GM12801 (cell line): ENCODE measurements around the gene TMEM41A.

Source experiments
- TF ChIP-seq, protein P1 (sequence below): IDR thresholded peaks from one replicate; pipeline ENCODE4 v1.5.1; 2011; ENCODE audit warnings: control low read depth; ENCODE audit not compliant: insufficient read length; ENCODE audit errors: extremely low read depth

Gene TMEM41A

DNA sequence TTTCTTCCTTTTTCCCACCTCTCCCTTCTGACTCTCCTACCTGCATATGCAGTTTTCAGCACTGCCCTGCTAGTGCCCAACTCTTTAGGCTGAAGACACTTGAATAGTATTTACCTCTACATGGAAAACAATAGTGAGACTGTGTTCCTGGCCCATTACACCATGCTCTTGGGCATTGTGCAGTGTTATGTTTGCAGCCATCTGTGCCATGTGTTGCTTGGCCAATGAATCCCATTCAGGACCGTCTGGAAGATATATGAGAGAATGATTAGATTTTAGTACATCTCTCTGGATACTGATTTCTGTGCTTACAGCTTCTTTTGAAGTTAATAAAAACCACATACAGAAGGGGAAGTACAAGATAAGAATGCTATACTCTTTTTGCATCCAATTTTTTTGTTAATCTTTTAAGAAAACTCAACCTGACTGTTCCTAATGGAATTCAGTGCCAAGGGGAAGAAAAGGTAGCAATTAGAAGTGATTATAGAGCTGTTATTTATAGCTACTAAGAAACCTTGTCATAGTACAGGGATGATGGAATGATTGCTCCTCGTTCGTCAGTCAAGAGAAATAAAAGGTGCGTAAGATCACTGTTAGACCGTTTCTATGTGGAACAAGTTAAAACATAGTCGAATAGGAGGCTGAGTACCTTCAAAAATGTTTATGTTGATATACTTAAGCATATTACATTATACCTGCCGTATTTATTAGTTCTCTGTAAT is 58.9 kb downstream of the TMEM41A start:
- TF ChIP-seq, protein P1, sequence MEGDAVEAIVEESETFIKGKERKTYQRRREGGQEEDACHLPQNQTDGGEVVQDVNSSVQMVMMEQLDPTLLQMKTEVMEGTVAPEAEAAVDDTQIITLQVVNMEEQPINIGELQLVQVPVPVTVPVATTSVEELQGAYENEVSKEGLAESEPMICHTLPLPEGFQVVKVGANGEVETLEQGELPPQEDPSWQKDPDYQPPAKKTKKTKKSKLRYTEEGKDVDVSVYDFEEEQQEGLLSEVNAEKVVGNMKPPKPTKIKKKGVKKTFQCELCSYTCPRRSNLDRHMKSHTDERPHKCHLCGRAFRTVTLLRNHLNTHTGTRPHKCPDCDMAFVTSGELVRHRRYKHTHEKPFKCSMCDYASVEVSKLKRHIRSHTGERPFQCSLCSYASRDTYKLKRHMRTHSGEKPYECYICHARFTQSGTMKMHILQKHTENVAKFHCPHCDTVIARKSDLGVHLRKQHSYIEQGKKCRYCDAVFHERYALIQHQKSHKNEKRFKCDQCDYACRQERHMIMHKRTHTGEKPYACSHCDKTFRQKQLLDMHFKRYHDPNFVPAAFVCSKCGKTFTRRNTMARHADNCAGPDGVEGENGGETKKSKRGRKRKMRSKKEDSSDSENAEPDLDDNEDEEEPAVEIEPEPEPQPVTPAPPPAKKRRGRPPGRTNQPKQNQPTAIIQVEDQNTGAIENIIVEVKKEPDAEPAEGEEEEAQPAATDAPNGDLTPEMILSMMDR, result no peak
